NCI-H1436 treated with DMSO at 0.1 percent for 48 hours (cell line): ENCODE results near the gene RANBP17.
"Not testable (repeated sequence)": the region's sequence is repeated elsewhere in the genome, so short reads cannot be mapped to it uniquely, and the experiment has no call there.

Source experiments
- DNase-seq: peaks from one replicate; lab custom pipeline; 2025; lab: John Stamatoyannopoulos, UW

The RANBP17 gene

DNA sequence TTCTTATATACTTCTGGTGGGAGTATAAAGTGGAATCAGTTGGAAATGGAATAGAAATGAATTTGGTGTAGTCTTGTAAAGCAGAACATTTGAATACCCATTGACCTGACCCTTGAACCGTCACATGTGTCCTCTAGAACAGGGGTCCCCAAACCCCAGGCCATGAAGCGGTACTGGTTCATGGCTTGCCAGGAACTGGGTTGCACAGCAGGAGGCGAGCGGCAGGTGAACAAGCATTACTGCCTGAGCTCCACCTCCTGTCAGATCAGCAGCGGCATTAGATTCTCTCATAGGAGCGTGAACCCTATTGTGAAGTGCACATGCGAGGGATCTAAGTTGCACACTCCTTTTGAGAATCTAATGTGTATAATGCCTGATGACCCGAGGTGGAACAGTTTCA lies 80.0 kb downstream of the RANBP17 start:
- no peak for DNase-seq

DNA sequence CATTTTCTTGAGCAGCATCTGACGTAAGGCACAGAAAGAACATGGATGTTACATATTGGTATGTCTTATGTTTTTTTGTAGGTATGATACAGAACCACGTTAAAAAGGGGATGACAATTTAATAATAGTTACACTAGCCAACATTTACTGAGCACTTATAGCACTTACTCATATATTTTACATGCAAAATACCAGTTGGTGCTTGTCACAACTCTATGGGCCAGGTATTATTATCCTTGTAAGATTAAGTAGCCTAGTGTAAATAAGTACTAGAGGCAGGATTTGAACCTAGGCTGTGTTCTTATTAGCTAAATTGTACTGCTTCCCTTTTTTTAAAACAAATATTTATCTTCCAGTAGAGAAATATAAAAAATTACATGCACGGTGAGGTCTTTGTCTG lies 83.5 kb downstream of the RANBP17 start:
- DNase-seq: no peak

DNA sequence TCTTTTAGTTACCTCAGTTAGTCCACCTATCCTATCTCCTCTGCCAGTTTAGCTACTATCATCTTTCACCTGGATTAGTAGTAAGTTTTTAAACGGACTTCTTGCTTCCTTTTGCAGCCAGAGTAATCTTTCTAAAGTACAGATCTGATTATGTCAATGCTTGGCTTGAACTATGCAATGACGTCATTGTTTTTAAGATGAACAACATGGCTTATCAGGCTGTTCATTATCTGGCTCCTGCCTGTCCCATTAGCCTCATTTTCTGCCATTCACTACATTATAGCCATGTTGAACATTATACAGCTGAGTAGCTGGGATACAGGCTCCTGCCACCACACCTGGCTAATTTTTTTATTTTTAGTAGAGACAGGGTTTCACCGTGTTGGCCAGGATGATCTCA lies 98.7 kb downstream of the RANBP17 start:
- no peak for DNase-seq

DNA sequence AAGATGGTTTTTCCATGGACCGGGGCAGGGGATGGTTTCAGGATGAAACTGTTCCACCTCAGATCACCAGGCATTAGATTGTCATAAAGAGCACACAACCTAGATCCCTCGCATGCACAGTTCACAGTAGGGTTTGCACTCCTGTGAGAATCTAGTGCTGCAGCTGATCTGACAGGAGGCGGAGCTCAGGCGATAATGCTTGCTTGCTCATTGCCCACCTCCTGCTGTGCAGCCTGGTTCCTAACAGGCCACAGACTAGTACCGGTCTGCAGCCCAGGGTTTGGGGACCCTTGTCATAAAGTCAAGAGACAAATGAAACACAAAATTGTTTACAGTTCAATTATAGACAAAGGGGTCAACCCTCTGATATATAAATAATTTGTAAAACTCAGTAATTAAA lies 101.7 kb downstream of the RANBP17 start:
- DNase-seq: no peak

DNA sequence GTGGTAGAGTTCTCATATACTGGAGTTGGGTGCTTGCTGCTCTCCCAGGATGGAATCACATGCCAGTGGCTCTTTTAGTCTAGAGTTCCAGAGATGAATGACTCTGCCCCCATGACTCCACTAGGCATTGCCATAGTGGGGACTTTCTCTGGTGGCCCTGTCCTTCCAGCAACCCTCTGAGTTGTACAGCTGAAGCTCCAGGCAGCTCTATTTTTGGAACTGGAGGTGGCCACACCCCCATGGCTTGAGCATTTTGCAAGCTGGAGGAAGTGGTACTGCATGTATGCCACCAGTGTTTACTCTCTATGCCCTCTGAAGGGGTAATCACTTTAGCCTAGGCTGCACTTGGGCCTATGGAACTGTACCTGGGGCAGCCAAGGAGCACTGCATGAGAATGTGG lies 112.6 kb downstream of the RANBP17 start:
- no peak for DNase-seq

DNA sequence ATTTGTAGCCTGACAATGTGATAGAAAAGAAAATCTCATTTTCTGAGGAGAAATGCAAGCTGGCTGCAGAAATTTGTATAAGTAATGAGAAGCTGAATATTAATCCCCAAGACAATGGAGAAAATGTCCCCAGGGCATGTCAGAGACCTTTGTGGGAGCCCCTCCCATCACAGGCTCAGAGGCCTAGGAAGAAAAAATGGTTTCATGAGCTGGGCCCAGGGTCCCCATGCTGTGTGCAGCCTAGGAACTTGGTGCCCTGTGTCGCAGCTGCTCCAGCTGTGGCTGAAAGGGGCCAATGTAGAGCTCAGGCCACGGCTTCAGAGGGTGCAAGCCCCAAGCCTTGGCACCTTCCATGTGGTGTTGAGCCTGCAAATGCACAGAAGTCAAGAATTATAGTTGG lies 118.4 kb downstream of the RANBP17 start:
- not testable (repeated sequence) for DNase-seq

DNA sequence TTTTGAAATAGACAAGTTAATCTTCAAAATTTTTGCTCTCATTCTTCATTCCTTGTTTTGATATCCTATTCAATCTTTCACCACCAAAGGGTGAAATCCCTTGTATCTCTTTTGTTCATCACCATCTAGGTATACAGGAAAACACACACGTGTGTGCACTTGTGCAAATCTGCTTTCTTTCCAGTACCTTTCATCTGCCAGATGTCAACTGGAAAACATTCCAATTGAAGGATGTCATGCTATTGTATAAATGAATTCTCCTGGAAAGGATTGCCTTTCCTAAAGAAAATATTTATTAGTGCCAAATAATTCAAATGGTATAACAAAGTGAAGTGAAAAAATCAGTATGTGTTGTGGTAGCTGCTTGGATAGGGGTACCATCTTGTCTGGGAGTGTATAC lies 123.7 kb downstream of the RANBP17 start:
- no peak for DNase-seq

DNA sequence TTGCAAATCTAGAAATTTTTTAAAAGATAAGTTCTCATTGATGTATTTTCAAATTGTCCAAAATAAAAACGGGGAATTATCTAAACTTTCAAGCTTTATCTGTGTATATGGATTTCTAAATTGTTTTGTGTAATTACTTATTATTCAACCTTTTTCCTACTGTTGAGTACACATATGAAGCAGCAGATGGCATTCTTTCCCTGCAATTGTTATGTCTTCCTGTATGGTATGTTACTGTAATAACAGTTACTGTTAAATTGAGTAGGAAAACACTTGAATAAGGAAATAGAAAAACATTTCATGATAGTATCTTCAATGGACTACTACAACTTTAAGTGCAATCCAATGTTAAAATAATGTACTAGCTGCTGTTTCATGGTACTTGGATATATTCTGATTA lies 124.8 kb downstream of the RANBP17 start:
- DNase-seq: no peak

DNA sequence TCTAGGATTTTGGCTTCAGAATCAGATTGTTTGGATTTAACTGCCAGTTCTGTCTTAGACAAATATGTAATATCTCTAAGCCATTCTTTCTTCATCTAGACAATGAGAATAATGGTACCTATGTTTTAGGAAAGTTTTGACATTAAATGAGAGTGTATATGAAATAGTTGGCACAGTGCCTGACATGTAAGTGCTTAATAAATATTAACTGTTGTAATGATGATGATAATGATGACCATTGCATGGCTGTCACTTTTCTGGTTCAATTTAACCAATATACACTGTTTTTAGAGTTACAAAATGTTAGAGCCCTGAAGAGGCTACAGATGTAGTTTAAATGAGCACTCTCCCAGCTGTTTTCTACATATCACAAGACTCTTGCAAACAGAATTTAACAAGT lies 131.7 kb downstream of the RANBP17 start:
- DNase-seq: no peak

DNA sequence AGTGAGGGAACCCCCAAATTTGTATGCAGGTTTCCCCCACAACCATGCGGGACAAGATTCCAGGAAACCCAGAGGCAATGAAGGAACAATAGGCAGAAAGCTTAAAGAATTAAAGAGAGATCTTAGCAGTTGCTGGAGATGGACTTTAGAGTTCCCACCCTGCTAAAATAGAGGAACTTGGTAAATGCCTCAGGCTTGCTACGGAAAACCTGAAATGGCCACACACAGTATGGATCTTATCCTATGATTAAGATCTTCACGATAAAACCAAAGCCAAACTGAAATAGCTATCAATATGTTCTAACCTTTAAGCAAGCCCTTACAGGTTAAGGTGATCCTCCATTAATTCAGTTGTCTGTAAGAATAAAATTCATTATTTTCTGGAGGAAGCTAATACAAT lies 148.3 kb downstream of the RANBP17 start:
- DNase-seq: no peak

DNA sequence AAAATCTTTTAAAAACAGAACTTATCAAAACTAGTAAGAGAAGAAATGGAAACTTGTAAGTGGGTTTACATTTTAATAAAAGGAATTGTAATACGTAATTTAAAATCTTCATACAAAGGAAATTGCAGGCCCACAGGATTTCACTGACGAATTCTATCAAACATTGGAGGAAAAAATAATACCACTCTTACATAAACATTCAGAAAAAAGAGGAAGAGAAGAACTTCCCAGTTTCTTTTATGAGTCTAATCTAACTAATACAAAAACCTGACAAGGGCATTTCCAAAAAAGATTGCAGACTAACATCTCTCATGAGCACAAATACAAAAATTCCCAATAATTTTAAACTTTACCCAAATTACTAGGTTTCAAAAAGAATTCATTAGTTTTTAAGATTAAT lies 149.0 kb downstream of the RANBP17 start:
- no peak for DNase-seq

DNA sequence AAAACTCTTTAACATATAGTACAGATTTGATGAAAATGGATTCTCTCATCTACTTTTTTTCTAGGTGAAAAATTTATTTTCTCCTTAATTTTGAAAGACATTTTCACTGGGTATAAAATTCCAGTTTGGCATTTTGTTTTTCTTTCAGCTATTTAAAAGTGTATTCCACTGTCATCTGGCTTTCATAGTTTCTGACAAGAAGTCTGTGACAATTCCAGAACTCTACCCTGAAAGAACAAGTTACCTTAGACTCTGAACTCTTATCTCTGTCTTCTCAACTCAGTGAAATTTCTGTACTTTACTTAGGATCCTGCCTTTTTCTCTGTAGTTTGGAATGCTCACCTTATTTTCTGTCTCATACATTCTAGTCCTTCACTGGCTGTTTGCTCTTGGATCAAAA lies 161.7 kb downstream of the RANBP17 start:
- no peak for DNase-seq

DNA sequence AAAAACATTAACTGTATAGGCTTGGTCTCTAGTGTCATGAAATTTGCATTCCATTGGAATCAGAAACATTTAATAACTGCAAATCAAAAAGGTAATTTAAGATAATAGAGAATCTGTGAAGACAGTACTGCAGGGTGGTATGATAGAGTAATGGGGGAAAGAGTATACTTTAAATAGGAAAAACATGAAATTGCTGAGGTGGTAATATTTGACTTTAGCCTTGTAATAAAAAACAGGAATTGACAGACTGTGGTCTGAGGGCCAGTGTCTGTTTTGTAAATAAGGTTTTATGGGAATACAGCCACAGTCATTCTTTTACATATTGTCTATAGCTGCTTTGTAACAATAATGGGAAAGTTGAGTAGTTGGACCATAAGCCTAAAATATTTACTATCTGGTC lies 162.3 kb downstream of the RANBP17 start:
- no peak for DNase-seq

DNA sequence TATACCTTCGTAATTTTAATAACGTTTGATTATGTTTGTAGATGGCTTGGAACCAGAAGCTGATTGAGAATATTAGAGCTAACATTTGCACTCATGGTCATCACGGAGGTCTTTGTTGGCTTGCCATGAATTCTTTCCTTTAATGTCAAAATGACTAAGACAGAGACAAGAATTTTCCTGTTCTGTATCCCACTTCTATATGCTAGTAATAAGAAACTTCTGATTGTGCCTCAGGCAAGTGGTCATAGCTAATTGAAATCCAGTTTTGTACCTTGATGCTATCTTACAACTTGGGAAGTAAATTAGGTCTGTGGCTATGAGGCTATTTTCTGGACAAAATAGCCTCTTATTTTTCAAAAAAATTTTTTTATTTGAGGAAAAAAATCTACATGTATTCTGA lies 167.6 kb downstream of the RANBP17 start:
- DNase-seq: no peak

DNA sequence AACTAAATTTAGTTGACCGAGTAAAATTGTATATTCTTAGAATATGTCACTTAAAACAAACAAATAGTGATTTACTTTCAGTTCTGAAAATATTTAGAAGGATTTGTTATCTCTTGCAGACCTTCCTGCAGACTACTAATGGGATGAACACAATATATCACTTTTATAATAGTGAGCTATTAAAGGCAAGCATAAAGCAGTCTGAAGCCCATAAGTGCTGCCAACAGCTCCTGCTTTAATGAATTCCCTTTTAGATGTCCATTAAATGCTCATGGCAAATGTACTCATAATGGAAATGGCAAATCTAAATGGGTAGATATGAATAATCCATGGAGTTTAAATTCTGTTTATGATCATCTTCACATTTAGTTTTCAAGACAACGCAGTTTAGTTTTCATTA lies 170.2 kb downstream of the RANBP17 start:
- peak; percentile 61 for DNase-seq

DNA sequence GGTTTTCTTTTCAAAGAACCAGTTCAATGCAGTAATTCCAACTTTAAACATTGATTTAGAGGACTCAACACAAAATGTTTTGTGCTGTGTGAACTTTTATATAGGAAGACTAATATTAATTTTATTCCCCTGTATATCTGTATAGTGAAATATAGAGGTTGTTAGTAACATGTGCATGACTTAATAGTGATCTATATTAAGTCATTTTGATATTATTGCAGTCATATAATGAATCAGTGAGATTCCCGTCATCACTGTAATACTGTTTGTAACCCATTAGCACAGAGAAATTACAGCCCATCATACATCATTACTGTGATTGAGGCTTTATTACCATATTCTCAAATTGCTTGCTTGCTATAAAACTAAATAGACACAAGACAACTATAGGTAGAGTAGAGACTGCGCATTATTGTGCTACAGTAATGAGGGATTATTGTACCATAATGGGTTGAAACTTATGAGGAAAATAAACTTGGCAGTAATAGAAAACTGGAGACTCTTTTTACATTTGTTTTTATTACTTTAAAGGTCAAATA lies 170.7 kb downstream of the RANBP17 start:
- peak; percentile 49 for DNase-seq

DNA sequence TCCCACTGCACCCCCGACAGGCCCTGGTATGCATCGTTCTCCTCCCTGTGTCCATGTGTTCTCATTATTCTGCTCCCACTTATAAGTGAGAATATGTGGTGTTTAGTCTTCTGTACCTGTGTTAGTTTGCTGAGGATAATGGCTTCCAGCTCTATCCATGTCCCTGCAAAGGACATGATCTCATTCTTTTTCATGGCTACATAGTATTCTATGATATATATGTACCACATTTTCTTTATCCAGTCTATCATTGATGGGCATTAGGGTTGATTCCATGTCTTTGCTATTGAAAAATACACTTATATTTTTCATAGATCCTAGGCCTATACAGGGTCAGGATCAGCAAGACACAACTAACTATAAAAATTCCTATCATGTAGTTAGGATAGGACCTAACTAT lies 180.1 kb downstream of the RANBP17 start:
- not testable (repeated sequence) for DNase-seq

DNA sequence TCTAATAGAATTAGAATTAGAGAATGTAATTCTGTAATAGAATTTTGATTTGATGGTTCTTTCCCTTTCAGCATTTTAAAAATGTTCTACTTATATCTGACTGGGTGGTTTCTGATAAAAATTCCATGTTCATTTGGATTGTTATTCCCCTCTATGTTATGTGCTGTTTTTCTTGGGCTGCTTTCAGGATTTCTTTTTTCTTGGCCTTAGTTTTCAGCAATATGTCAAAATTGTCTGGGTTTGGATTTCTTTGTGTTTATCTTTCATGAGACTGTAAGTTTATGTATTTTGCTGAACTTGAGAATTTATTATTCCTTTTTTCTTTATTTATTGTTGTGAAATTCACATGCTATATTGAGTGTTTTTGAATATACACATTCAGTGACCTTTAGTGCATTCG lies 189.1 kb downstream of the RANBP17 start:
- DNase-seq: no peak

DNA sequence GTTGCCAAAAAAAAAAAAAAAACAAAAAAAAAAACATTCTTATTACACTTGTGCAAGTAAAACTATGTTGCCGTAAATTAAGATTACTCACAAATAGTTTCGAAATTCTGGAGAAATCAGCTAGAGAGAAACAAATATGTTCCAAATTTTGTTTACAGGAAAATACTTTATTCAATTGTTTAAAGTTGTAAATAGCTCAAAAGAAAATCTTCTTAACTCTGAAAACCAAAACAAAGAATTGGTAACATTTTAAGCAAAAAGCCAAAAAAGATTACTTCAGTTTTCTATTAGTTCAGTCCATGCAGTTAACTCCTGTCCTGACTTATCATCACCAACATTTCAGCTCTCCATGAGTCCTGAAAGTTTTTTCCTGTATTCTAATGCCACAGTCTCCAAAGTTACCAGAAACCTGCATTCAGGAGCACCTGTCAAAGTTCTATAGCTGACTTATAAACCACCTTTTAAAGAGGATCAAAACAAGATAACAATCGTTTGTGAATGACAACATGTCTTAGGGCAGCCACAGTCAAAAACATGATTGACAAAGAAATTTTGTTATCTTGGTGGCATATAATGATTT lies 194.1 kb downstream of the RANBP17 start:
- no peak for DNase-seq

DNA sequence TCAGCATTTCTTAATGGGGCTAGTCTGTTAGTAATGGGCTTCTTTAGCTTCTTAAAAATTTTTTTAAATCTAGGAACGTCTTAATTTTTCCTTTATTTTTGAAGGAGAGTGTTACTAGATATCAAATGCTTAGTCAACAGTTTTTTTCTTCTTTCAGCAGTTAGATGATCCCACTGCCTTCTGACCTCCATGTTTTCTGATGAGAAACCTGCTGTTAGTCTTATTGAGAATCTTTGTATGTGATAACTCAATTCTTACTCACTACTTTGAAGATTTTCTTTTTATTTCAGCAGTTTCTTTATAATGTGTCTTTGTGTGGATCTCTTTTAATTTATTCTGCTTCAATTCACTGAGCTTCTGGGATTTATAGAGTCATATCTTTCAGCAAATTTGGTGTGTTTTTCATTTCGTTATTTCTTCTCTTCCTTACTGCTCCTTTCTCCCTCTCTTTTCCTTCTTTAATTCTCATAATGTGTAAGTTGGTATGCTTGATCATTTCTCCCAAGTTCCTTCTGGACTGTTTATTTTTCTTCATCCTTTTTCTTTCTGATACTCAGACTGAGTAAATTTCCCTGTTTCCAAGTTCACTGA lies 205.8 kb downstream of the RANBP17 start:
- DNase-seq: no peak

DNA sequence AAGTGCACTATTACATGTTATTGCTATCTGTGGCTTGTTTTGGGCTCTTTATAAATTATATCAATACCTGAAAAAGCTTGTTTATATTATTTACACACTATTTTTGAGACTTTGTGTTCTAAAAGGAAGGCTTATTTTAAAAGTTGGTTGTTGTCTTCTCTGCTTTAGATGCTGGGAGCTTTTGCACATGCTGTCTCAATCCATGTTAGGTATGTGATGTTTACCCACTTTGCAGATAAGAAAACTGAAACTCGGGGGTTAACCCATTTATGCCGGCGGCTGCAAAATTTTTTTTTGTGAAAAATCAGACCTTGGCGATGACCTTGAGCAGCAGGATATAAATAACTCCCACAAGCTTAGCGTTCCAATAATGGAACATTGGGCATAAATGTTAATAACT lies 212.9 kb downstream of the RANBP17 start:
- no peak for DNase-seq

DNA sequence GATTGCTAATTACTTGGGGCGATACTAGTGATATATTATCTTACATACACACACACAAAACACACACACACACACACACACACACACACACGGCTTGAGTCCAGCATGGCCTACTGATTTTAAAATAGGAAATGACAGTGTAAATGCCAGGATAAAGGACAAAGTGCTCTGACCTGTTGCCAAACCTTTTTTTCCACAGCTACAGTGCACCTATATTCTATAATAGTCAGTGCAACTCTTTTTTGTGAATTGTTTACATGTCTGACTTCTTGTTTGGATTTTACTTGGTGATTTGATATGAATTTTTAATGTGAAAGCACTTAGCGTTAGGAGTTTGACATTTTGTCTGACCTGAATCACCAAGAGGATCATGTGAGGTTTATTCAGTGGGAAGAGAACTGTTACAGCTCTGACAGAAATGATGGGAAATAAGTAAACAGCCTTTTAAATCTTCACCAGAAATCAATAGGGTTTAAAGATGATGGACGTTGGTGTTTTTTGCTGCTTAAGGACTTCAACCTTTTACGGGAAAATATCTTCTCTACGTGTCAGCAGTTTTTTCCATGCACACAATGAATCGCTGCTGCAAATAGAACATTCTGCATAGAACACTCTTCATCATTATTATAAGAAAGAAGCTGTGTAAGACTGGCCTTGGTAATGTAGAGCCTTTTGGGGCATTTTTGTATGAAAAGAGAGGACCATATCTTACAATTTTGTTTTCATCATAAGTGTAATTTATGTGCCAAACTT lies 218.5 kb downstream of the RANBP17 start:
- DNase-seq: no peak

DNA sequence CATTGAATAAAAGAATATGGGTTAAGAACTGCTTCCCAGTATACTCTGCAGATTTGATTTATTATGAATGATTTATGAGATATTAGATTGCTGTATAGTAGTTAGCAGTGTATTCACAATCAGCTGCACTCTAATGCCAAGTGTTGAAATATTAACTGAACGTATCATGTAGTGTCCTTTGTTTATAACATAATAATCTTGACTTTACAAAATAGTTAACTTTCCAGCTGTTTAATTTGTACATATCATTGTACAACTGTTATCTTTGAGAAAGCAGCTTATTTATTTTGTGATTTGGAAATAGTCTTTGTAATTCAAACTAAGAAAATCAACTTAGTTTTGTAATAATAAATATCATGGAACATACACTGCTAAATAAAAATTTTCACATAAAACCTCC lies 219.5 kb downstream of the RANBP17 start:
- no peak for DNase-seq

DNA sequence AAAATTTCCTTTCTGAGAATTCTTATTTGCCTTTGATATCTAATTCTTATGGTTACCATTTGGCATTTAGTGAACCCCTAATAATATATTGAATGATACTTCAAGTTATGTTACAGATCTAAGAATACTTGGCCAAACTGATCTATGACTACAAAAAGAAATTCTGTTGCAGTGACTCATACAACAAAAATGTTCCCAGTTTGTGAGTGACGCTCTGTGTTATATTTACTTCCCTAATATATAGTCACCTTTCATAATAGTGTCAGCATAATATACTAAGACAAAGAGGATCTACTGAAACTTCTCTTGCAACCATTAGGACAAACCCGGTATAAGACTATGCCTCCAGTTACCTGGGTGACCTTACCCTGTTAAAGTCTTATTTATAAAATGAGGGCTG lies 230.4 kb downstream of the RANBP17 start:
- no peak for DNase-seq
